CD4-positive, alpha-beta T cell treated with Interleukin-21 for 1 hour (primary cell): ENCODE data around the gene BCL11A.
A peak's percentile ranks its signal among the peaks of the same experiment; 100 is the strongest.

Experiments used
- DNase-seq: peaks from one replicate; pipeline ENCODE4 v3.0.0-alpha.2; 2020

The BCL11A gene

GRCh38 chr2:60557486-60557864 lies 4.0 kb upstream of the BCL11A start:
- no peak for DNase-seq

GRCh38 chr2:60556576-60557485 lies 3.4 kb upstream of the BCL11A start:
- DNase-seq = peak; percentile 25

- no peak for DNase-seq
These were observed 2.7 kb upstream of the BCL11A start for GRCh38 chr2:60556175-60556574.

GRCh38 chr2:60555783-60556139 lies 2.3 kb upstream of the BCL11A start:
- DNase-seq = no peak

- peak; percentile 69 for DNase-seq
These were observed 1.8 kb upstream of the BCL11A start for GRCh38 chr2:60555066-60555782.

GRCh38 chr2:60554646-60555065 lies 1.2 kb upstream of the BCL11A start:
- DNase-seq = no peak

- DNase-seq = peak; percentile 13
These were observed 706 bp upstream of the BCL11A start for GRCh38 chr2:60554074-60554645.

GRCh38 chr2:60552851-60553494 lies 481 bp downstream of the BCL11A start:
- no peak for DNase-seq

GRCh38 chr2:60552078-60552850 lies 1.2 kb downstream of the BCL11A start:
- DNase-seq = no peak

GRCh38 chr2:60551240-60552077 lies 2.0 kb downstream of the BCL11A start:
- DNase-seq = no peak

- DNase-seq = no peak
These were observed 2.5 kb downstream of the BCL11A start for GRCh38 chr2:60550984-60551239.

- peak; percentile 42 for DNase-seq
These were observed 3.1 kb downstream of the BCL11A start for GRCh38 chr2:60550178-60550983.

- no peak for DNase-seq
These were observed 3.6 kb downstream of the BCL11A start for GRCh38 chr2:60549928-60550177.

- DNase-seq = no peak
These were observed 4.1 kb downstream of the BCL11A start for GRCh38 chr2:60549238-60549927.

- DNase-seq = no peak
These were observed 4.6 kb downstream of the BCL11A start for GRCh38 chr2:60548845-60549237.

- no peak for DNase-seq
These were observed 5.1 kb downstream of the BCL11A start for GRCh38 chr2:60548311-60548710.

GRCh38 chr2:60547841-60548240 lies 5.6 kb downstream of the BCL11A start:
- no peak for DNase-seq

GRCh38 chr2:60546756-60547420 lies 6.6 kb downstream of the BCL11A start:
- no peak for DNase-seq

- DNase-seq = no peak
These were observed 8.4 kb downstream of the BCL11A start for GRCh38 chr2:60544954-60545560.

- DNase-seq = no peak
These were observed 9.4 kb downstream of the BCL11A start for GRCh38 chr2:60544062-60544461.
